Fibroblast of the aortic adventitia (primary cell): ENCODE data around the gene BRAT1. TPM values are rescaled to one million over a fixed set of nuclear protein-coding genes. Genes with fewer than 3 reads are reported as not detected.

Experiments used
- DNase-seq: peaks from one replicate; pipeline ENCODE4 v3.0.0-alpha.2; 2010; ENCODE audit warnings: low read depth
- H3K4me3 ChIP-seq: 2 replicates; pipeline ENCODE4 v1.5.1; 2011; ENCODE audit warnings: low read depth, mild to moderate bottlenecking, control low read depth, low read length, moderate library complexity
- CTCF ChIP-seq: IDR thresholded peaks from 2 replicates; pipeline ENCODE4 v1.5.1; 2011; ENCODE audit warnings: mild to moderate bottlenecking, low read length, control low read depth, inconsistent platforms; ENCODE audit not compliant: insufficient read depth
- total RNA-seq: library from RNA; depleted of rRNA; stranded (reverse); fragments of >200 nt; gene quantifications from 2 replicates; pipeline ENCODE4 v1.2.3, GENCODE V29; 2012; ENCODE audit warnings: low replicate concordance

The BRAT1 gene
- total RNA-seq, 1 donor: 22.3 TPM

- TF ChIP-seq CTCF: no peak
- H3K4me3 ChIP-seq: no peak overlapping the region
- no peak for DNase-seq
Measured at GRCh38 chr7:2504128-2504888, 51.0 kb downstream of the BRAT1 start.

DNA sequence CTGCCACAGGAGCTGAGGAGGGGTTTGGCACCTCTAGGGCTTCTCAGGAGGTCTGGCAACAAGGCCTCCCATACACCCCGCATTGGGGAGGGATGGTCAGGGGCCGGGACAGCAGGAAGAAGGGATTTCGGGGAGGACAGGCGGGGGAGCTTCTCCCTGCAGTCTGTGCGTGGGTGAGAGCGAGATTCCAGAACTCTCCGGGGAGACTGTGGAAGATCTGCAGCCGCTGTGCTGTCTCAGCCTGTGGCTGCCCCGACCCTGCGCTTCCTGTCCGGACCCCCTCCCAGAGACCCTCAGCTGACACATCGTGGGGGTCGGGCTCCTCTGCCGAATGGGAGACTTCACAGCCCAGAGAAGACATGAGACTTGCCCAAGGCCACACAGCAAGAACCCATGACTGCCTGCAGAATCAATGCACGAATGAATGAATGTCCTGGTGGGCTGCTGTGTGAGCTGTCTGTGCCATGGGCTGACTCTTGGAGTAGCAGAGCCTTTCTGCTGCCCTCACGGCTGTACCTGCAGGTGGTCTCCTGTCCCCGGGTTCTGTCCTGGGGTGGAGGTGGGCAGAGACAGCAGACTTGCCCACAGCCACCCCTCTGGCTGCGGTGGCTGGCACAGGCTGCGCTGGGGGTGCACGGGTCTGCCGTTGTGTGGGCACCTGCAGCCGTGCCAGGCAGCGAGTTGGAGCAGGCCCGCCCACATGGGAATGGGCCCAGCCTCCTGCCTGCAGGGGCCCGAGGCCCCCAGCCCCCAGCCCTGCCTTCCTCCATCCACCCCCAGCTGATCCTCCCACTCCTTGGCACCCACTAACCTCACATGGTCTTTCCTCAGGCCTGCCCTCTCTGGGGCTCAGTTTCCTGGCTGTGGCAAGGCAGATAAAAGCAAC, 52.0 kb downstream of the BRAT1 start:
- no peak for TF ChIP-seq CTCF
- no peak for DNase-seq
- H3K4me3 ChIP-seq: no peak overlapping the region

DNA sequence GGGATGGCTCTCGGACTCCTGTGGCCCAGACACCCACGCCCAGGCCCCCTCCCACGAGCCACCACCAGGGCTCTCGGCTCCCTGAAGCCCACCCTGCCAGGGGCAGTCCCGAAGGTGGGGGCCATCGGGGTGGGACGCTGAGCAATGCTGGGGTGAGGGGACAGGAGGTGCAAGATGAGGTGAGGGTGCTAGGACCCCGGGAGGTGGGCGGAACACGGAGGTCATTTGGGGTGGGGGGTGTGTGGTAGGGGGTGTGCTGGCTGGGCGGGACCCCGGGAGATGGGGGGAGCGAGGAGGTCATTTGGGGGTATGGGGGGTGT, 52.7 kb downstream of the BRAT1 start:
- no peak for DNase-seq
- TF ChIP-seq CTCF: no peak

DNA sequence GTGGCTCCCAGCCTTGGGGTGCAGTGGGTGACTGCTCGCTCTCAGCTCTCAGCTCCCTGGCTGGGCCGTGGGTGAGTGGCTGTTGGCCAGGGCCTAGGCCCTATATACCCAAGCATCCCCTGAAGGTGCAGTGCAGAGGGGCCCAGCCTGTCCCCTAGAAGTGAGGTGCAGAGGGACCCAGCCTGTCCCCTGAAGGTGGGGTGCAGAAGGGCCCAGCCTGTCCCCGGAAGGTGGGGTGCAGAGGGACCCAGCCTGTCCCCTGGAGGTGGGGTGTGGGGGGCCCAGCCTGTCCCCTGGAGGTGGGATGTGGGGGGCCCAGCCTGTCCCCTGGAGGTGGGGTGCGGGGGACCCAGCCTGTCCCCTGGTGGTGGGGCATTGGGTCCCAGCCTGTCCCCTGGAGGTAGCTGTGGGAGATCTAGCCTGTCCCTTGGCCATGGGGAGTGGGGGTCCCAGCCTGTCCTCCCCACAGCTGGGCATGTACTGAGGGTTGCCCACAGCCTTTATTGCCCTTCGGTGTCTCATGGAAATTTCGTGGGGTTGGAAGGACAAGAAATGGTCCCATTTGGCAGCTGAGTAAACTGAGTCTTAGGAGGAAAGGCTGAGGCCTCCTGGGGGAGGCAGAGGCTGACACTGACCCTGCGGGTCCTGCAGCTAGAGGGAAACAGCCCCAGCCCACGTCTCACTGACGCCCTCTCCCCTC, 53.2 kb downstream of the BRAT1 start:
- DNase-seq: no peak
- H3K4me3 ChIP-seq: no peak overlapping the region
- no peak for TF ChIP-seq CTCF

More for the DNA sequence above, 52.7 kb downstream of the BRAT1 start:
- no peak overlapping the region for H3K4me3 ChIP-seq

- no peak for TF ChIP-seq CTCF
- no peak for DNase-seq
- no peak overlapping the region for H3K4me3 ChIP-seq
Measured at GRCh38 chr7:2500701-2501100, 54.6 kb downstream of the BRAT1 start.

- no peak overlapping the region for H3K4me3 ChIP-seq
- TF ChIP-seq CTCF: no peak
- no peak for DNase-seq
Measured at GRCh38 chr7:2499719-2500430, 55.4 kb downstream of the BRAT1 start.
